Measurements from ENCODE around the gene APP.

The APP gene

DNA sequence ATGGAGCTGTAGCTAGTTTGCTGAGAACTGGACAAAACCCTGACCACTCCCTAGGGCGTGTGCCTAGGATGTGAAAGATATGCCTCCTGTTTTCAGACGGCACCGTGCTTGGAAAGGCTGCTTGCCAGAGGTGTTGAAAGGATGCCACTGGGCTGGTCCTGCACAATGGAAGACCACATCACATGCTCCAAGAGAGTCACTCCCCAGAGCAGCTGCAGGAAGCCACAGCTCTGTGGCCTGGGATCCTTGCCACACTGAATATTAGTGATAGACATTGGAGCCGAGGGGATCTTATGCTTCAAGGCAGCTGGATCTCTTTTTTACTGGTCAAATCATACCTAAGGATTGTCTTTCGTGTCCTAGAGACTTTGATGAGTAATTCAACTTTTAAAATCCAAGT is 6.6 kb upstream of the APP start:
- TF ChIP-seq NFIC (IDR thresholded peaks at IDR 0.05) = no peak
- no peak for TF ChIP-seq TCF12 (IDR thresholded peaks at IDR 0.05; ENCODE audit: low read depth)
- TF ChIP-seq EP300 (IDR thresholded peaks at IDR 0.05; ENCODE audit: borderline replicate concordance) = no peak
- TF ChIP-seq FOXM1 (IDR thresholded peaks at IDR 0.05; ENCODE audit: borderline replicate concordance, low read depth) = no peak
- TF ChIP-seq YY1 (IDR thresholded peaks at IDR 0.05; ENCODE audit: low read depth) = no peak

DNA sequence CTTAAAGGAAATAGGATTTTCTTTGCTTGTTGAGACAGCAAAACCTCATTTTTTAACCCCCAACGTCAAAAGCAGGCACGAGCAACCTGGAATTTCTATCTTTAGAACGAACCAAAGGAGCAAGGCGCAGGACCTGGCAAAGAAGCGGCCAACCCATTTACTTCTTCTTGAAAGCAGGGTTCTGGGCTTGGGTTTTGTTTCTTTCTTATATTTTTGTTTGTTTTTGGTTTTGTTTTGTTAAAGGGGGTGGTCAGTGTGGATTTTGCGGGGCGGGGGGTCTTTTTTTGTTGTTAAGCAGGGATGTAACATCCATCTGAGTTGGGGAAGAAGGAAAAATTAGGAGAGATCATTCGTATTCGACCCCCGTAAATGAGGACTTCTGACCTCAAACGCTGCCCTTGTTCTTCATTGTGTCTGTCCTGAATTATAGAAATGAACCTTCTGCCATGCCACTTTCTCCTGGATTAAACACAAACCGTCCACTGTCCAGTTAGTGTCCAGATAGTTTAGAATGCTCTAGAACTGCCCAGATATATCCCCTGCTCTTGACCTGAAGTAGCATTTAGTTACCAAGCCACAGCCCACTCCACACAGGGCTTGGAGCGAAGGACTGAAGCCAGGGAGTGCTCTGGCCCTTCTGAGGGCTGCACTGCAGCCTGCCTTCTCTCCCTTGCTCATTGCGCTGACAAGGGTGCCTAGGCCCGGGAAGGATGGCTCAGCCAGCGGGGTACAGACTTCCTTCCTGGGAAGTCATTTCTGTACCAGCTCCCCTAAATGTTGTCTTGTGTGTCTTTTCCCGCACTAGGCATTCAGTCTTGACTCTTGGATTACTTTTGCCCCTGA is 909 bp upstream of the APP start:
- TF ChIP-seq, protein P1, sequence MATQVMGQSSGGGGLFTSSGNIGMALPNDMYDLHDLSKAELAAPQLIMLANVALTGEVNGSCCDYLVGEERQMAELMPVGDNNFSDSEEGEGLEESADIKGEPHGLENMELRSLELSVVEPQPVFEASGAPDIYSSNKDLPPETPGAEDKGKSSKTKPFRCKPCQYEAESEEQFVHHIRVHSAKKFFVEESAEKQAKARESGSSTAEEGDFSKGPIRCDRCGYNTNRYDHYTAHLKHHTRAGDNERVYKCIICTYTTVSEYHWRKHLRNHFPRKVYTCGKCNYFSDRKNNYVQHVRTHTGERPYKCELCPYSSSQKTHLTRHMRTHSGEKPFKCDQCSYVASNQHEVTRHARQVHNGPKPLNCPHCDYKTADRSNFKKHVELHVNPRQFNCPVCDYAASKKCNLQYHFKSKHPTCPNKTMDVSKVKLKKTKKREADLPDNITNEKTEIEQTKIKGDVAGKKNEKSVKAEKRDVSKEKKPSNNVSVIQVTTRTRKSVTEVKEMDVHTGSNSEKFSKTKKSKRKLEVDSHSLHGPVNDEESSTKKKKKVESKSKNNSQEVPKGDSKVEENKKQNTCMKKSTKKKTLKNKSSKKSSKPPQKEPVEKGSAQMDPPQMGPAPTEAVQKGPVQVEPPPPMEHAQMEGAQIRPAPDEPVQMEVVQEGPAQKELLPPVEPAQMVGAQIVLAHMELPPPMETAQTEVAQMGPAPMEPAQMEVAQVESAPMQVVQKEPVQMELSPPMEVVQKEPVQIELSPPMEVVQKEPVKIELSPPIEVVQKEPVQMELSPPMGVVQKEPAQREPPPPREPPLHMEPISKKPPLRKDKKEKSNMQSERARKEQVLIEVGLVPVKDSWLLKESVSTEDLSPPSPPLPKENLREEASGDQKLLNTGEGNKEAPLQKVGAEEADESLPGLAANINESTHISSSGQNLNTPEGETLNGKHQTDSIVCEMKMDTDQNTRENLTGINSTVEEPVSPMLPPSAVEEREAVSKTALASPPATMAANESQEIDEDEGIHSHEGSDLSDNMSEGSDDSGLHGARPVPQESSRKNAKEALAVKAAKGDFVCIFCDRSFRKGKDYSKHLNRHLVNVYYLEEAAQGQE (IDR thresholded peaks at IDR 0.05; ENCODE audit: low read depth) = no peak
- TF ChIP-seq, protein P2, sequence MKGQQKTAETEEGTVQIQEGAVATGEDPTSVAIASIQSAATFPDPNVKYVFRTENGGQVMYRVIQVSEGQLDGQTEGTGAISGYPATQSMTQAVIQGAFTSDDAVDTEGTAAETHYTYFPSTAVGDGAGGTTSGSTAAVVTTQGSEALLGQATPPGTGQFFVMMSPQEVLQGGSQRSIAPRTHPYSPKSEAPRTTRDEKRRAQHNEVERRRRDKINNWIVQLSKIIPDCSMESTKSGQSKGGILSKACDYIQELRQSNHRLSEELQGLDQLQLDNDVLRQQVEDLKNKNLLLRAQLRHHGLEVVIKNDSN (IDR thresholded peaks at IDR 0.05) = no peak
- no peak for TF ChIP-seq NFIC (IDR thresholded peaks at IDR 0.05)
- TF ChIP-seq, protein P3, sequence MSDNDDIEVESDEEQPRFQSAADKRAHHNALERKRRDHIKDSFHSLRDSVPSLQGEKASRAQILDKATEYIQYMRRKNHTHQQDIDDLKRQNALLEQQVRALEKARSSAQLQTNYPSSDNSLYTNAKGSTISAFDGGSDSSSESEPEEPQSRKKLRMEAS (IDR thresholded peaks at IDR 0.05) = no peak
- no peak for TF ChIP-seq YY1 (IDR thresholded peaks at IDR 0.05; ENCODE audit: low read depth)
- no peak for TF ChIP-seq CEBPB (IDR thresholded peaks at IDR 0.05)
- no peak for TF ChIP-seq CREB1 (IDR thresholded peaks at IDR 0.05; ENCODE audit: low read depth)
- TF ChIP-seq RAD21 (IDR thresholded peaks at IDR 0.05; ENCODE audit: low read depth) = no peak
- no peak for TF ChIP-seq TCF12 (IDR thresholded peaks at IDR 0.05; ENCODE audit: low read depth)
- TF ChIP-seq FOXM1 (IDR thresholded peaks at IDR 0.05; ENCODE audit: borderline replicate concordance, low read depth) = no peak
- no peak for TF ChIP-seq EGR1 (IDR thresholded peaks at IDR 0.05)
- TF ChIP-seq EP300 (IDR thresholded peaks at IDR 0.05; ENCODE audit: borderline replicate concordance) = no peak
- TF ChIP-seq TEAD4 (IDR thresholded peaks at IDR 0.05) = no peak
- no peak for TF ChIP-seq TAF1 (IDR thresholded peaks at IDR 0.05; ENCODE audit: low read depth)

DNA sequence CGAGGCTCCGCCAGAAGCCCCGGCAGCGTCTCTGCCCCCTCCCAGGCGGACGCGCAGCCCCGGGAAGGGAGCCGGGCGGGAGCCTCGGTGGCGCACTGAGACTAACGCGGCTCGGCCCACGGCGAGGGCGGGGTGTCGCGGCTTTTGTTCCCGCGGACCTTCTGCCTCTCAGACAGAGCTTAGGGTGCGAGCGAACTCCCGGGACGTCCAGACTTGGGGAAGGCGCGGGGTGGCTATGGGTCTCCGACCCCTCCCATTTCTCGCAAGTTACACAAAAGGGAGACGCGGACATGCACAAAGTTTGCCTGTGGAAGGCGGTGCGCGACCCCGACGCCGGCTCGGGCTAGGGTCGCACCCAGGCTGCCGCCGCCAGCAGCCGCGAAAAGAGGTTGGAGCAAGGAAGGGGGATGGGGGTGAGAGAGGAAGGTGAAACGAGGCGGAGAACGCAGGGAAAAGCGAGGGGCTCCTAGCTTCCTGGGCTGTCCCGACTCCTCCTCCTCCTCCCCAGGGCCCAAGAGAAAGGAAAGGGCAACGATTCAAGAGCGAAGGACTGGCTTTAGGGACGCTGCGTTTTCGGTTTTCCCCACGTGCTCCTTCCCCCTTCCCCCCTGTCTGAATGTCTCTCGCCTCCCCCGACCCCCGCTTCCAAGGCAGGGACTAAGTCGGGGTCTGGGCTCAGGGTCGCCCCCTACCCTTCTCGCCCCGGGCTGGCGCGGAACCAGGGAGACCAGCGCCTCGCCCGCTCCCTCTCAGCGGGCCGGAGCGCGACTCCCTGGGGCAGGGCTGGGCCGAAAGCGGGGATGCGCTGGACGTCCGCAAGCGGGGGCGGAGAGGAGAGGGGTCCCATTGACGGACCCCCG is 729 bp downstream of the APP start:
- TF ChIP-seq TAF1 (IDR thresholded peaks at IDR 0.05; ENCODE audit: low read depth) = peak; percentile 43; the same call in 1 of the 2 replicates
- TF ChIP-seq CREB1 (IDR thresholded peaks at IDR 0.05; ENCODE audit: low read depth) = no peak
- TF ChIP-seq CEBPB (IDR thresholded peaks at IDR 0.05) = no peak
- TF ChIP-seq RAD21 (IDR thresholded peaks at IDR 0.05; ENCODE audit: low read depth) = no peak
- TF ChIP-seq, protein P2 (IDR thresholded peaks at IDR 0.05) = peak; percentile 18; the same call in 1 of the 2 replicates
- TF ChIP-seq TEAD4 (IDR thresholded peaks at IDR 0.05) = no peak
- TF ChIP-seq TCF12 (IDR thresholded peaks at IDR 0.05; ENCODE audit: low read depth) = no peak
- no peak for TF ChIP-seq FOXM1 (IDR thresholded peaks at IDR 0.05; ENCODE audit: borderline replicate concordance, low read depth)
- TF ChIP-seq YY1 (IDR thresholded peaks at IDR 0.05; ENCODE audit: low read depth) = no peak
- TF ChIP-seq, protein P3 (IDR thresholded peaks at IDR 0.05) = peak; percentile 12
- no peak for TF ChIP-seq ZBTB7A (IDR thresholded peaks at IDR 0.05; ENCODE audit: low read depth)
- TF ChIP-seq EGR1 (IDR thresholded peaks at IDR 0.05) = no peak
- TF ChIP-seq EP300 (IDR thresholded peaks at IDR 0.05; ENCODE audit: borderline replicate concordance) = no peak
- TF ChIP-seq, protein P1 (IDR thresholded peaks at IDR 0.05; ENCODE audit: low read depth) = no peak
- TF ChIP-seq NFIC (IDR thresholded peaks at IDR 0.05) = no peak

DNA sequence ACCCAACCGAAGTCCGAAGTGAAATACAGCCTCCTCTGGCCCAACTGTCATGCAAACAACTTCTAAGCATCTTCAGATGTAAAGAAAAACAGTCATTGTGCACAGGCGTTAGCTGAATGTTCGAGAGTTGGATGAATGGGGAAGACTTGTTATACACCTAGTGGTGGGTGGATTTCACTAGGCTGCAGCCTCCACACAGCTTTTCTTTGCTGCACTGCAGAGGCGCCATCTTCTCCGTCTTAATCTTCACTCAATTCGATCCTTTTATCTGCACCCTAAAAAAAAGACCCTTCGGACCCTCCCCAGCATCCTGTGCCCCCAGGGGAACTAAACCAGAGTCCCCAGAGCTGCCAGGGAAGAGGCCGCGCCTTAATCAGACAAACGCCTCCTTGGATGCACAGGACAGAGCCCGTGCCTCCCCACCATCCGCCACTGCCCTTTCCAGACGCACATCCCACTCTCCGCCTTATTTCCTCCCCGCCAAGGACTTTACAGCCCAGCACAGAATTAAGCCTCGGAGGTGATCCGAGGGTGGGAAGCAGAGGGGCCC is 1.4 kb downstream of the APP start:
- TF ChIP-seq EP300 (IDR thresholded peaks at IDR 0.05; ENCODE audit: borderline replicate concordance) (no peak), CEBPB (IDR thresholded peaks at IDR 0.05) (no peak), TCF12 (IDR thresholded peaks at IDR 0.05; ENCODE audit: low read depth) (no peak), ZBTB7A (IDR thresholded peaks at IDR 0.05; ENCODE audit: low read depth) (no peak), TAF1 (IDR thresholded peaks at IDR 0.05; ENCODE audit: low read depth) (no peak), EGR1 (IDR thresholded peaks at IDR 0.05) (no peak), RAD21 (IDR thresholded peaks at IDR 0.05; ENCODE audit: low read depth) (peak; percentile 6; the same call in 1 of the 2 replicates), TEAD4 (IDR thresholded peaks at IDR 0.05) (no peak), YY1 (IDR thresholded peaks at IDR 0.05; ENCODE audit: low read depth) (peak; percentile 38; the same call in 1 of the 2 replicates), NFIC (IDR thresholded peaks at IDR 0.05) (no peak), FOXM1 (IDR thresholded peaks at IDR 0.05; ENCODE audit: borderline replicate concordance, low read depth) (no peak)
- TF ChIP-seq, protein P3 (IDR thresholded peaks at IDR 0.05) = no peak
- TF ChIP-seq, protein P1 (IDR thresholded peaks at IDR 0.05; ENCODE audit: low read depth) = no peak
- TF ChIP-seq, protein P2 (IDR thresholded peaks at IDR 0.05) = no peak

Data from Ishikawa (cell line).